Hematopoietic multipotent progenitor cell (in vitro differentiated cells): Measurements from ENCODE around the gene ATF3. TPM values are rescaled to one million over a fixed set of nuclear protein-coding genes. Genes with fewer than 3 reads are reported as not detected.

Experiments
- DNase-seq, 3 donors: peaks; one replicate each; pipeline ENCODE4 v3.0.0-alpha.2; 2011 to 2015; ENCODE audit warnings: low read depth in 2 of 3, low spot score in 2 of 3
- total RNA-seq: library from RNA; depleted of rRNA; stranded (reverse); fragments of >200 nt; gene quantifications from one replicate; pipeline ENCODE4 v1.2.3, GENCODE V29; 2012

ATF3 gene
- total RNA-seq, 1 donor, result 45.0 TPM

GRCh38 chr1:212586206-212587015 is 22.1 kb upstream of the ATF3 start:
- DNase-seq, result no peak

GRCh38 chr1:212587016-212587887 is 21.3 kb upstream of the ATF3 start:
- no peak for DNase-seq

GRCh38 chr1:212587888-212588510 is 20.6 kb upstream of the ATF3 start:
- no peak for DNase-seq

GRCh38 chr1:212589446-212589845 is 19.1 kb upstream of the ATF3 start:
- no peak for DNase-seq

GRCh38 chr1:212591922-212592321 is 16.6 kb upstream of the ATF3 start:
- no peak for DNase-seq

- no peak for DNase-seq
These were observed 14.7 kb upstream of the ATF3 start for GRCh38 chr1:212593821-212594251.

- DNase-seq, result no peak
These were observed 13.9 kb upstream of the ATF3 start for GRCh38 chr1:212594640-212595039.

- DNase-seq, result no peak
These were observed 13.3 kb upstream of the ATF3 start for GRCh38 chr1:212595229-212595628.

- peak in 2 of 3 donors; percentile 75 to 90 for DNase-seq
These were observed 12.5 kb upstream of the ATF3 start for GRCh38 chr1:212595787-212596714.

GRCh38 chr1:212596798-212597197 is 11.8 kb upstream of the ATF3 start:
- DNase-seq, result no peak

GRCh38 chr1:212597487-212597886 is 11.1 kb upstream of the ATF3 start:
- no peak for DNase-seq

- DNase-seq, result no peak
These were observed 8.3 kb upstream of the ATF3 start for GRCh38 chr1:212600071-212600915.

- DNase-seq, result no peak
These were observed 7.6 kb upstream of the ATF3 start for GRCh38 chr1:212600980-212601379.

- no peak for DNase-seq
These were observed 7.0 kb upstream of the ATF3 start for GRCh38 chr1:212601524-212601923.

- DNase-seq, result no peak
These were observed 2.8 kb upstream of the ATF3 start for GRCh38 chr1:212605441-212606394.

GRCh38 chr1:212606395-212607205 is 2.0 kb upstream of the ATF3 start:
- no peak for DNase-seq

- no peak for DNase-seq
These were observed 1.2 kb upstream of the ATF3 start for GRCh38 chr1:212607206-212607912.
